Astrocyte (in vitro differentiated cells and primary cell): Measurements from ENCODE around the gene HEATR1. TPM values are rescaled to one million over a fixed set of nuclear protein-coding genes. Genes with fewer than 3 reads are reported as not detected.

Experiments
- DNase-seq: peaks from one replicate; pipeline ENCODE4 v3.0.0-alpha.2; 2010; ENCODE audit warnings: low read depth
- FAIRE-seq: peaks from 2 replicates; lab custom pipeline; 2011; peaks lifted over from hg19 to GRCh38; lab: Jason Lieb, UNC
- H2AFZ ChIP-seq: 2 replicates; pipeline ENCODE4 v1.6.0; 2012; ENCODE audit warnings: low read depth, low read length, inconsistent platforms
- H3K27ac ChIP-seq: 2 replicates; pipeline ENCODE4 v1.5.1; 2011; ENCODE audit warnings: low read depth, low read length, inconsistent platforms
- H3K27me3 ChIP-seq: 2 replicates; pipeline ENCODE4 v1.6.0; 2011; ENCODE audit warnings: low read length, inconsistent platforms; ENCODE audit not compliant: insufficient read depth
- H3K36me3 ChIP-seq: 2 replicates; pipeline ENCODE4 v1.5.1; 2011; ENCODE audit warnings: low read length, inconsistent platforms; ENCODE audit not compliant: insufficient read depth
- H3K4me1 ChIP-seq: 2 replicates; pipeline ENCODE4 v1.5.1; 2011; ENCODE audit warnings: low read length, inconsistent platforms; ENCODE audit not compliant: insufficient read depth
- H3K4me2 ChIP-seq: 2 replicates; pipeline ENCODE4 v1.6.0; 2012; ENCODE audit warnings: low read length, inconsistent platforms
- H3K4me3 ChIP-seq: 2 replicates; pipeline ENCODE4 v1.5.1; 2011; ENCODE audit warnings: low read depth, mild to moderate bottlenecking, low read length, inconsistent platforms; ENCODE audit not compliant: insufficient read depth
- H3K79me2 ChIP-seq: 2 replicates; pipeline ENCODE4 v1.6.0; 2012; ENCODE audit warnings: mild to moderate bottlenecking, low read length, inconsistent platforms; ENCODE audit not compliant: insufficient read depth
- H3K9ac ChIP-seq: 2 replicates; pipeline ENCODE4 v1.6.0; 2012; ENCODE audit warnings: mild to moderate bottlenecking, low read length, inconsistent platforms
- H3K9me3 ChIP-seq: 2 replicates; pipeline ENCODE4 v1.5.1; 2012; ENCODE audit warnings: low read depth, mild to moderate bottlenecking, low read length, inconsistent platforms; ENCODE audit not compliant: insufficient read depth
- H4K20me1 ChIP-seq: 2 replicates; pipeline ENCODE4 v1.6.0; 2012; ENCODE audit warnings: low read length, inconsistent platforms; ENCODE audit not compliant: insufficient read depth
- H3K27ac Mint-ChIP-seq: one replicate; pipeline ENCODE4 v1.8.0; 2021; ENCODE audit warnings: mild to moderate bottlenecking, mixed read lengths; ENCODE audit not compliant: unreplicated experiment
- H3K27me3 Mint-ChIP-seq: one replicate; pipeline ENCODE4 v1.8.0; 2021; ENCODE audit warnings: low read depth, mixed read lengths; ENCODE audit not compliant: unreplicated experiment
- H3K36me3 Mint-ChIP-seq: one replicate; pipeline ENCODE4 v1.8.0; 2021; ENCODE audit warnings: low read depth, mixed read lengths; ENCODE audit not compliant: unreplicated experiment
- H3K4me1 Mint-ChIP-seq: one replicate; pipeline ENCODE4 v1.8.0; 2021; ENCODE audit warnings: low read depth, mixed read lengths; ENCODE audit not compliant: unreplicated experiment
- H3K4me3 Mint-ChIP-seq: one replicate; pipeline ENCODE4 v1.8.0; 2021; ENCODE audit warnings: mild to moderate bottlenecking, moderate library complexity, mixed read lengths; ENCODE audit not compliant: unreplicated experiment
- H3K9me3 Mint-ChIP-seq: one replicate; pipeline ENCODE4 v1.8.0; 2021; ENCODE audit warnings: mild to moderate bottlenecking, mixed read lengths; ENCODE audit not compliant: unreplicated experiment
- CTCF ChIP-seq: IDR thresholded peaks from 2 replicates; pipeline ENCODE4 v1.5.1; 2011; ENCODE audit warnings: low read depth, mild to moderate bottlenecking, inconsistent platforms, low read length, moderate library complexity; ENCODE audit not compliant: insufficient read depth
- EZH2 ChIP-seq: IDR thresholded peaks from 2 replicates; pipeline ENCODE4 v1.6.1; 2012; ENCODE audit warnings: mild to moderate bottlenecking, low read length, inconsistent platforms; ENCODE audit not compliant: insufficient read depth
- total RNA-seq: library from RNA; stranded (reverse); gene quantifications from 2 replicates; pipeline ENCODE4 v1.2.1, GENCODE V29; 2021

The HEATR1 gene
- total RNA-seq, 1 donor from 2014 or later = 43.3 TPM

GRCh38 chr1:236576004-236576403 is 28.3 kb downstream of the HEATR1 start:
- Histone ChIP-seq H3K4me3 (no peak overlapping the region), H3K9ac (no peak overlapping the region), H3K36me3 (peaks cover 51% of the 10 kb centered on the region), H3K4me1 (no peaks in the 10 kb centered on the region), H2AFZ (no peak overlapping the region), H3K4me2 (no peak overlapping the region), H3K79me2 (no peaks in the 10 kb centered on the region), H4K20me1 (no peaks in the 10 kb centered on the region), H3K9me3 (no peaks in the 10 kb centered on the region), H3K27me3 (no peaks in the 10 kb centered on the region), H3K27ac (no peak overlapping the region)
- peak overlapping the region; percentile 67 for H3K27ac Mint-ChIP-seq
- H3K27me3 Mint-ChIP-seq = no peaks in the 10 kb centered on the region
- no peak for FAIRE-seq
- no peaks in the 10 kb centered on the region for H3K9me3 Mint-ChIP-seq
- TF ChIP-seq EZH2 = no peak
- no peak for TF ChIP-seq CTCF
- DNase-seq = peak; percentile 55
- H3K36me3 Mint-ChIP-seq = peaks cover 6% of the 10 kb centered on the region
- no peak overlapping the region for H3K4me3 Mint-ChIP-seq
- H3K4me1 Mint-ChIP-seq = peaks cover 13% of the 10 kb centered on the region

- H3K9ac ChIP-seq = no peak overlapping the region
- no peak for TF ChIP-seq EZH2
- no peaks in the 10 kb centered on the region for H3K79me2 ChIP-seq
- H3K27ac ChIP-seq = no peak overlapping the region
- no peak overlapping the region for H3K4me3 ChIP-seq
- no peaks in the 10 kb centered on the region for H3K27me3 ChIP-seq
- Mint-ChIP-seq H3K27ac (no peak overlapping the region), H3K27me3 (no peaks in the 10 kb centered on the region), H3K4me1 (peaks cover 13% of the 10 kb centered on the region), H3K4me3 (no peak overlapping the region), H3K36me3 (peaks cover 9% of the 10 kb centered on the region), H3K9me3 (no peaks in the 10 kb centered on the region)
- FAIRE-seq = no peak
- no peaks in the 10 kb centered on the region for H3K9me3 ChIP-seq
- no peak overlapping the region for H3K4me2 ChIP-seq
- peaks cover 55% of the 10 kb centered on the region for H3K36me3 ChIP-seq
- H3K4me1 ChIP-seq = no peaks in the 10 kb centered on the region
- no peaks in the 10 kb centered on the region for H4K20me1 ChIP-seq
- DNase-seq = peak; percentile 24
- H2AFZ ChIP-seq = no peak overlapping the region
These were observed 28.8 kb downstream of the HEATR1 start for GRCh38 chr1:236575523-236575922.

GRCh38 chr1:236568285-236568894 is 35.9 kb downstream of the HEATR1 start:
- H3K36me3 Mint-ChIP-seq = peaks cover 18% of the 10 kb centered on the region
- no peaks in the 10 kb centered on the region for H3K4me1 Mint-ChIP-seq
- H3K4me3 Mint-ChIP-seq = no peak overlapping the region

More at GRCh38 chr1:236568285-236568894, 35.9 kb downstream of the HEATR1 start:
- Histone ChIP-seq H3K36me3 (peaks cover 78% of the 10 kb centered on the region), H3K9ac (no peak overlapping the region), H3K27ac (no peak overlapping the region), H3K79me2 (no peaks in the 10 kb centered on the region), H4K20me1 (no peaks in the 10 kb centered on the region), H3K4me1 (no peaks in the 10 kb centered on the region), H3K27me3 (no peaks in the 10 kb centered on the region), H3K4me2 (no peak overlapping the region), H3K4me3 (no peak overlapping the region), H2AFZ (no peak overlapping the region), H3K9me3 (no peaks in the 10 kb centered on the region)
- DNase-seq = no peak
- peak; percentile 5 for FAIRE-seq
- no peak overlapping the region for H3K27ac Mint-ChIP-seq
- H3K9me3 Mint-ChIP-seq = no peaks in the 10 kb centered on the region
- TF ChIP-seq EZH2 (no peak), CTCF (no peak)
- no peaks in the 10 kb centered on the region for H3K27me3 Mint-ChIP-seq
